HCT116 (cell line): ENCODE data around the gene OVOL1. TPM values are rescaled to one million over a fixed set of nuclear protein-coding genes. Genes with fewer than 3 reads are reported as not detected.

Source experiments
- ATAC-seq: fragments of 200-7000 bp; cut with Tn5 transposase; 2 replicates; pipeline ENCODE4 v1.9.1; 2020; ENCODE audit warnings: mild to moderate bottlenecking, moderate library complexity
- BruUV-seq: library from RNA; stranded (reverse); fragments of 400-500 nt; replicated peaks from 2 replicates; lab custom pipeline; 2021; lab: Mats Ljungman, UMichigan
- CTCF ChIA-PET: fragments of 300-600 bp; sonication (Branson Sonifier 250); formaldehyde crosslinking; loops from one replicate; lab custom pipeline; 2021; ENCODE audit warnings: antibody characterized with exemption; lab: Charles Lee
- POLR2A ChIA-PET: fragments of 300-600, 350-600 bp; sonication (Branson Sonifier 250); formaldehyde crosslinking; loops from one replicate; lab custom pipeline; 2021; ENCODE audit warnings: antibody characterized with exemption; lab: Charles Lee
- RAD21 ChIA-PET, 2 experiments: fragments of 300-600 bp; sonication (Branson Sonifier 250); formaldehyde crosslinking; loops; one replicate each; lab custom pipeline; 2023; ENCODE audit warnings: low total read pairs in 2 of 2; ENCODE audit not compliant: uncharacterized antibody in 2 of 2, unreplicated experiment in 2 of 2, low non-redundant PET in 1 of 2; lab: Charles Lee
- DNase-seq: peaks from one replicate; pipeline ENCODE4 v3.0.0-alpha.2; 2010; ENCODE audit warnings: low read depth, low spot score
- H2AFZ ChIP-seq: fragments of 200-600 bp; shearing (Covaris generic), sonication (generic); 2 replicates; pipeline ENCODE4 v1.6.1; 2017; ENCODE audit warnings: low read depth, mixed run types, mixed read lengths, antibody characterized with exemption, low read length; ENCODE audit not compliant: poor library complexity, severe bottlenecking
- H3K27ac ChIP-seq: 2 replicates; pipeline ENCODE4 v1.5.1; 2012; ENCODE audit warnings: low read depth, low read length
- H3K27me3 ChIP-seq: fragments of 200-600 bp; sonication (generic); 2 replicates; pipeline ENCODE4 v1.6.1; 2016; ENCODE audit warnings: mixed run types, low read length, mixed read lengths; ENCODE audit not compliant: insufficient read depth
- H3K36me3 ChIP-seq, 2 experiments: fragments of 200-500 bp in 1 of 2; fragments of 200-600 bp in 1 of 2; sonication (Bioruptor generic) in 1 of 2; sonication (generic) in 1 of 2; 2 replicates each; pipeline versions ENCODE4 v1.5.1 to v1.6.1; 2014 to 2016; ENCODE audit warnings: low read length in 2 of 2, inconsistent platforms in 1 of 2, mixed read lengths in 1 of 2, mixed run types in 1 of 2; ENCODE audit not compliant: insufficient read depth in 2 of 2, control insufficient read depth in 1 of 2
- H3K4me1 ChIP-seq, 2 experiments: fragments of 200-600 bp in 1 of 2; sonication (generic) in 1 of 2; 2 replicates each; pipeline versions ENCODE4 v1.5.1 to v1.6.1; 2012 to 2017; ENCODE audit warnings: low read length in 2 of 2, inconsistent platforms in 1 of 2, mild to moderate bottlenecking in 1 of 2, mixed read lengths in 1 of 2, mixed run types in 1 of 2, moderate library complexity in 1 of 2; ENCODE audit not compliant: insufficient read depth in 2 of 2, control insufficient read depth in 1 of 2
- H3K4me2 ChIP-seq: fragments of 200-600 bp; sonication (generic); 2 replicates; pipeline ENCODE4 v1.6.1; 2017; ENCODE audit warnings: mixed run types, low read length, mixed read lengths
- H3K4me3 ChIP-seq, 2 experiments: fragments of 200-600 bp in 1 of 2; sonication (generic) in 1 of 2; replicated peaks in 1 of 2; 2 replicates each; pipeline ENCODE4 v1.5.1; 2011 to 2016; ENCODE audit warnings: low read length in 2 of 2, control low read depth in 1 of 2, low read depth in 1 of 2, mild to moderate bottlenecking in 1 of 2, mixed read lengths in 1 of 2, mixed run types in 1 of 2
- H3K79me2 ChIP-seq: fragments of 200-600 bp; sonication (generic); 2 replicates; pipeline ENCODE4 v1.6.1; 2017; ENCODE audit warnings: mild to moderate bottlenecking, mixed run types, low read length, moderate library complexity, mixed read lengths; ENCODE audit not compliant: insufficient read depth
- H3K9ac ChIP-seq: fragments of 200-600 bp; sonication (generic); 2 replicates; pipeline ENCODE4 v1.6.1; 2016; ENCODE audit warnings: low read length, mixed read lengths
- H3K9me2 ChIP-seq: fragments of 200-600 bp; sonication (generic), shearing (Covaris generic); 2 replicates; pipeline ENCODE4 v1.6.1; 2017; ENCODE audit warnings: mixed run types, mild to moderate bottlenecking, moderate library complexity; ENCODE audit not compliant: insufficient read depth
- H3K9me3 ChIP-seq, 2 experiments: fragments of 200-500 bp in 1 of 2; fragments of 200-600 bp in 1 of 2; sonication (Bioruptor generic) in 1 of 2; sonication (generic) in 1 of 2; 2 replicates each; pipeline ENCODE4 v1.6.1; 2014 to 2017; ENCODE audit warnings: low read length in 2 of 2, mixed read lengths in 2 of 2, inconsistent platforms in 1 of 2, low read depth in 1 of 2, mild to moderate bottlenecking in 1 of 2, mixed run types in 1 of 2, moderate library complexity in 1 of 2; ENCODE audit not compliant: control insufficient read depth in 1 of 2, insufficient read depth in 1 of 2
- H4K20me1 ChIP-seq: fragments of 200-600 bp; sonication (generic), shearing (Covaris generic); 2 replicates; pipeline ENCODE4 v1.6.1; 2017; ENCODE audit warnings: mixed run types, mild to moderate bottlenecking, moderate library complexity; ENCODE audit not compliant: insufficient read depth
- CBX3 ChIP-seq: IDR thresholded peaks from 2 replicates; pipeline ENCODE4 v1.6.1; 2012; ENCODE audit warnings: low read depth
- CEBPB ChIP-seq: IDR thresholded peaks from 2 replicates; pipeline ENCODE4 v1.6.1; 2012; ENCODE audit warnings: low read depth
- EGR1 ChIP-seq: IDR thresholded peaks from 2 replicates; pipeline ENCODE4 v1.6.1; 2012; ENCODE audit warnings: low read depth
- ELF1 ChIP-seq: IDR thresholded peaks from 2 replicates; pipeline ENCODE4 v1.6.1; 2012; ENCODE audit warnings: low read depth, borderline replicate concordance
- EZH2 ChIP-seq: fragments of 200-600 bp; sonication (generic); IDR thresholded peaks from 2 replicates; pipeline ENCODE4 v1.6.1; 2017; ENCODE audit warnings: antibody characterized with exemption, mixed run types
- FOSL1 ChIP-seq: IDR thresholded peaks from 2 replicates; pipeline ENCODE4 v1.6.1; 2012; ENCODE audit warnings: low read depth
- JUND ChIP-seq: IDR thresholded peaks from 2 replicates; pipeline ENCODE4 v1.6.1; 2012
- MAX ChIP-seq: IDR thresholded peaks from 2 replicates; pipeline ENCODE4 v1.6.1; 2012
- POLR2A ChIP-seq: IDR thresholded peaks from 2 replicates; pipeline ENCODE4 v1.7.0; 2011; ENCODE audit warnings: borderline replicate concordance; ENCODE audit not compliant: insufficient read depth, insufficient read length; ENCODE audit errors: extremely low read depth
- POLR2AphosphoS5 ChIP-seq: IDR thresholded peaks from 2 replicates; pipeline ENCODE4 v1.6.1; 2011; ENCODE audit warnings: mild to moderate bottlenecking, low read depth, low read length, moderate library complexity
- SIN3A ChIP-seq: IDR thresholded peaks from 2 replicates; pipeline ENCODE4 v1.6.1; 2012; ENCODE audit warnings: low read depth
- SP1 ChIP-seq: IDR thresholded peaks from 2 replicates; pipeline ENCODE4 v1.6.1; 2012; ENCODE audit warnings: low read depth
- SRF ChIP-seq: IDR thresholded peaks from 2 replicates; pipeline ENCODE4 v1.6.1; 2012; ENCODE audit warnings: low read depth
- TCF7L2 ChIP-seq: IDR thresholded peaks from 2 replicates; pipeline ENCODE4 v1.7.0; 2011; ENCODE audit warnings: borderline replicate concordance, inconsistent platforms; ENCODE audit not compliant: insufficient read depth, insufficient read length; ENCODE audit errors: extremely low read depth
- YY1 ChIP-seq: IDR thresholded peaks from 2 replicates; pipeline ENCODE4 v1.6.1; 2011; ENCODE audit warnings: low read length, low read depth, moderate library complexity, mild to moderate bottlenecking; ENCODE audit not compliant: insufficient replicate concordance; ENCODE audit errors: extremely low read depth
- ZNF274 ChIP-seq: fragments of 200-500 bp; sonication (Bioruptor generic); IDR thresholded peaks from 2 replicates; pipeline ENCODE4 v1.6.1; 2014; ENCODE audit warnings: mild to moderate bottlenecking, low read depth, low read length, inconsistent platforms
- intact Hi-C: fragments of 100-400 bp; cut with micrococcal nuclease; formaldehyde crosslinking; loops from 2 replicates; pipeline ENCODE4 v1.10.0; 2022
- total RNA-seq: library from RNA; stranded (reverse); gene quantifications from one replicate; pipeline ENCODE4 v1.2.1, GENCODE V29; 2021; ENCODE audit not compliant: unreplicated experiment
- TF ChIP-seq, protein P1 (sequence below): IDR thresholded peaks from 2 replicates; pipeline ENCODE4 v1.6.1; 2012; ENCODE audit warnings: low read depth

The OVOL1 gene
- total RNA-seq, 1 experiment from 2014 or later: 14.7 TPM

DNA sequence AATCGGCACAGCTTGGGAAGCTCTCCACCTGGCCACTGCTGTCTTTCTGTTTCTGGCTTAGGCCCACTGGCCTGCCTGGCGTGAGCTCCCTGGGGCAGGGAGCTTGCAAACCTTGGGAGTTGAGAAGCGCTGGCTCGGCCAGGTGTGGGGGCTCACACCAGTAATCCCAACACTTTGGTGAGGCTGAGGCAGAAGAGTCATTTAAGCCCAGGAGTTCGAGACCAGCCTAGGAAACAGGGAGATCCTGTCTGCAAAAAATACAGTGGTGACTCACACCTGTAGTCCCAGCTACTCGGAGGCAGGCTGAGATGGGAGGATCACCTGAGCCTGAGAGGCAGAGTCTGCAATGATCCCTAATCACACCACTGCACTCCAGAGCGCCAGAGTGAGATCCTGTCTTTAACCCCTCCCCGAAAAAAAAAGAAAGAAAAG lies 10.1 kb upstream of the OVOL1 start:
- ATAC-seq (no peak), DNase-seq (no peak)
- Histone ChIP-seq H3K36me3 (peaks cover 14 to 30% of the 10 kb centered on the region in 2 experiments; a peak in 3 of 4 replicates), H3K4me3 (no peak overlapping the region), H3K79me2 (peaks cover 42% of the 10 kb centered on the region), H3K9me2 (no peaks in the 10 kb centered on the region), H4K20me1 (peaks cover 8% of the 10 kb centered on the region; the same call in 1 of the 2 replicates), H3K27me3 (no peaks in the 10 kb centered on the region), H3K9ac (no peak overlapping the region), H3K9me3 (no peaks in the 10 kb centered on the region), H3K4me2 (no peak overlapping the region), H3K27ac (no peak overlapping the region), H3K4me1 (peaks cover 7 to 18% of the 10 kb centered on the region in 2 experiments; a peak in 3 of 4 replicates), H2AFZ (no peak overlapping the region)
- intact Hi-C loops: no loop called here
- ChIA-PET POLR2A (no interaction called here), CTCF (interaction anchor here (1.2 to 1.4 kb wide), 2 partner anchors 14 to 42 kb away, joined by 3 read pairs; no protein-coding TSS in a partner anchor), RAD21 (interaction anchor here in 1 of 2 experiments (1.1 kb wide), 1 partner anchor 41 kb away, joined by 3 read pairs; no protein-coding TSS in a partner anchor)
- TF ChIP-seq EGR1 (no peak), ZNF274 (no peak), CBX3 (no peak), MAX (no peak), JUND (no peak), SIN3A (no peak), CEBPB (no peak), TCF7L2 (no peak), YY1 (no peak), SP1 (no peak), FOSL1 (no peak), EZH2 (no peak), POLR2AphosphoS5 (no peak), SRF (no peak), POLR2A (no peak), ELF1 (no peak)
- TF ChIP-seq, protein P1, sequence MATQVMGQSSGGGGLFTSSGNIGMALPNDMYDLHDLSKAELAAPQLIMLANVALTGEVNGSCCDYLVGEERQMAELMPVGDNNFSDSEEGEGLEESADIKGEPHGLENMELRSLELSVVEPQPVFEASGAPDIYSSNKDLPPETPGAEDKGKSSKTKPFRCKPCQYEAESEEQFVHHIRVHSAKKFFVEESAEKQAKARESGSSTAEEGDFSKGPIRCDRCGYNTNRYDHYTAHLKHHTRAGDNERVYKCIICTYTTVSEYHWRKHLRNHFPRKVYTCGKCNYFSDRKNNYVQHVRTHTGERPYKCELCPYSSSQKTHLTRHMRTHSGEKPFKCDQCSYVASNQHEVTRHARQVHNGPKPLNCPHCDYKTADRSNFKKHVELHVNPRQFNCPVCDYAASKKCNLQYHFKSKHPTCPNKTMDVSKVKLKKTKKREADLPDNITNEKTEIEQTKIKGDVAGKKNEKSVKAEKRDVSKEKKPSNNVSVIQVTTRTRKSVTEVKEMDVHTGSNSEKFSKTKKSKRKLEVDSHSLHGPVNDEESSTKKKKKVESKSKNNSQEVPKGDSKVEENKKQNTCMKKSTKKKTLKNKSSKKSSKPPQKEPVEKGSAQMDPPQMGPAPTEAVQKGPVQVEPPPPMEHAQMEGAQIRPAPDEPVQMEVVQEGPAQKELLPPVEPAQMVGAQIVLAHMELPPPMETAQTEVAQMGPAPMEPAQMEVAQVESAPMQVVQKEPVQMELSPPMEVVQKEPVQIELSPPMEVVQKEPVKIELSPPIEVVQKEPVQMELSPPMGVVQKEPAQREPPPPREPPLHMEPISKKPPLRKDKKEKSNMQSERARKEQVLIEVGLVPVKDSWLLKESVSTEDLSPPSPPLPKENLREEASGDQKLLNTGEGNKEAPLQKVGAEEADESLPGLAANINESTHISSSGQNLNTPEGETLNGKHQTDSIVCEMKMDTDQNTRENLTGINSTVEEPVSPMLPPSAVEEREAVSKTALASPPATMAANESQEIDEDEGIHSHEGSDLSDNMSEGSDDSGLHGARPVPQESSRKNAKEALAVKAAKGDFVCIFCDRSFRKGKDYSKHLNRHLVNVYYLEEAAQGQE: no peak
- BruUV-seq: no TSS peak
